Stimulated activated CD8-positive, alpha-beta memory T cell treated with anti-CD3 and anti-CD28 coated beads, Interleukin-15, amount 100 ng/mL, for 4 hours (primary cell): ENCODE data around the gene DLL1.
A peak's percentile ranks its signal among the peaks of the same experiment; 100 is the strongest.

Experiments used
- DNase-seq, 2 donors: peaks; one replicate each; pipeline ENCODE4 v3.0.0-alpha.2; 2020; ENCODE audit warnings: low read depth in 2 of 2

Gene DLL1

GRCh38 chr6:170281331-170282292, 9.3 kb downstream of the DLL1 start:
- DNase-seq, result no peak

- no peak for DNase-seq
Measured at GRCh38 chr6:170280689-170281045, 10.2 kb downstream of the DLL1 start.

- DNase-seq, result no peak
Measured at GRCh38 chr6:170279977-170280688, 10.7 kb downstream of the DLL1 start.

- DNase-seq, result no peak
Measured at GRCh38 chr6:170279426-170279825, 11.5 kb downstream of the DLL1 start.

- DNase-seq, result no peak
Measured at GRCh38 chr6:170278743-170279094, 12.2 kb downstream of the DLL1 start.

- DNase-seq, result no peak
Measured at GRCh38 chr6:170277893-170278742, 12.8 kb downstream of the DLL1 start.

GRCh38 chr6:170276369-170277057, 14.4 kb downstream of the DLL1 start:
- no peak for DNase-seq

- no peak for DNase-seq
Measured at GRCh38 chr6:170274713-170275560, 15.9 kb downstream of the DLL1 start.

GRCh38 chr6:170273681-170274080, 17.2 kb downstream of the DLL1 start:
- DNase-seq, result no peak

- no peak for DNase-seq
Measured at GRCh38 chr6:170273191-170273590, 17.7 kb downstream of the DLL1 start.

GRCh38 chr6:170272341-170273065, 18.4 kb downstream of the DLL1 start:
- DNase-seq, result no peak

GRCh38 chr6:170271771-170272314, 19.0 kb downstream of the DLL1 start:
- peak in 1 of 2 donors; percentile 69 for DNase-seq

- no peak for DNase-seq
Measured at GRCh38 chr6:170270984-170271593, 19.8 kb downstream of the DLL1 start.

GRCh38 chr6:170269846-170270541, 20.9 kb downstream of the DLL1 start:
- no peak for DNase-seq

GRCh38 chr6:170269151-170269845, 21.6 kb downstream of the DLL1 start:
- no peak for DNase-seq

GRCh38 chr6:170268216-170269129, 22.4 kb downstream of the DLL1 start:
- DNase-seq, result no peak

GRCh38 chr6:170267688-170268087, 23.2 kb downstream of the DLL1 start:
- no peak for DNase-seq
